HepG2 (cell line): ENCODE data around the gene ZSWIM5. TPM values are rescaled to one million over a fixed set of nuclear protein-coding genes. Genes with fewer than 3 reads are reported as not detected.
A peak's percentile ranks its signal among the peaks of the same experiment; 100 is the strongest.

ENCODE experiments used
- CCDC6 ChIP-seq: sonication (generic); formaldehyde crosslinking; IDR thresholded peaks from 2 replicates; pipeline ENCODE4 v1.8.1; 2022; ENCODE audit warnings: mild to moderate bottlenecking, missing genetic modification reagents, moderate library complexity
- ELF3 ChIP-seq: IDR thresholded peaks from 2 replicates; pipeline ENCODE4 v1.6.1; 2016; ENCODE audit warnings: missing genetic modification reagents, missing compliant biosample characterization
- FOXP4 ChIP-seq: sonication (generic); formaldehyde crosslinking; IDR thresholded peaks from 2 replicates; pipeline ENCODE4 v1.4.0; 2020; ENCODE audit warnings: missing genetic modification reagents
- HOXA3 ChIP-seq: sonication (generic); formaldehyde crosslinking; IDR thresholded peaks from 2 replicates; pipeline ENCODE4 v1.5.0; 2020; ENCODE audit warnings: missing genetic modification reagents
- ISL2 ChIP-seq: sonication (generic); formaldehyde crosslinking; IDR thresholded peaks from 2 replicates; pipeline ENCODE4 v1.5.0; 2020; ENCODE audit warnings: missing genetic modification reagents
- KAT8 ChIP-seq: IDR thresholded peaks from 2 replicates; pipeline ENCODE4 v1.6.1; 2016; ENCODE audit warnings: missing genetic modification reagents, missing compliant biosample characterization
- KMT2B ChIP-seq: IDR thresholded peaks from 2 replicates; pipeline ENCODE4 v1.6.1; 2016; ENCODE audit warnings: missing genetic modification reagents, missing compliant biosample characterization
- SIX1 ChIP-seq: sonication (generic); formaldehyde crosslinking; IDR thresholded peaks from 2 replicates; pipeline ENCODE4 v1.4.0; 2020; ENCODE audit warnings: missing genetic modification reagents, borderline replicate concordance
- SNAI1 ChIP-seq: sonication (generic); formaldehyde crosslinking; IDR thresholded peaks from 2 replicates; pipeline ENCODE4 v1.5.0; 2020; ENCODE audit warnings: mild to moderate bottlenecking, missing genetic modification reagents, borderline replicate concordance
- SRSF1 ChIP-seq: fragments of 200-400 bp; formaldehyde crosslinking; optimal IDR thresholded peaks from 2 replicates; pipeline ENCODE3; 2017; ENCODE audit warnings: mild to moderate bottlenecking, low read depth, low read length, moderate library complexity
- TEAD3 ChIP-seq: optimal IDR thresholded peaks from 2 replicates; pipeline ENCODE3; 2016; ENCODE audit warnings: borderline replicate concordance
- TP53 ChIP-seq: sonication (generic); formaldehyde crosslinking; conservative IDR thresholded peaks from 2 replicates; pipeline ENCODE4 v1.4.0; 2020; ENCODE audit warnings: missing genetic modification reagents
- ZEB1 ChIP-seq: IDR thresholded peaks from 2 replicates; pipeline ENCODE4 v1.6.1; 2012; ENCODE audit warnings: mild to moderate bottlenecking, low read depth, inconsistent platforms; ENCODE audit not compliant: insufficient replicate concordance
- ZGPAT ChIP-seq: IDR thresholded peaks from 2 replicates; pipeline ENCODE4 v1.6.1; 2016; ENCODE audit warnings: mild to moderate bottlenecking
- ZNF235 ChIP-seq: sonication (generic); formaldehyde crosslinking; IDR thresholded peaks from 2 replicates; pipeline ENCODE4 v1.8.1; 2023; ENCODE audit warnings: mild to moderate bottlenecking, missing genetic modification reagents, borderline replicate concordance
- ZNF562 ChIP-seq: sonication (generic); formaldehyde crosslinking; IDR thresholded peaks from 2 replicates; pipeline ENCODE4 v1.8.0; 2022; ENCODE audit warnings: missing genetic modification reagents, borderline replicate concordance
- ZNF816 ChIP-seq: sonication (generic); formaldehyde crosslinking; IDR thresholded peaks from 2 replicates; pipeline ENCODE4 v1.8.0; 2022; ENCODE audit warnings: missing genetic modification reagents, mild to moderate bottlenecking, borderline replicate concordance
- ZNF891 ChIP-seq: sonication (generic); formaldehyde crosslinking; IDR thresholded peaks from 2 replicates; pipeline ENCODE4 v1.5.0; 2020; ENCODE audit warnings: mild to moderate bottlenecking, missing genetic modification reagents
- polyA plus RNA-seq, 8 experiments: library from polyadenylated mRNA; depleted of rRNA in 3 of 8; stranded (reverse) in 7 of 8; unstranded in 1 of 8; fragments of >200 nt; fragmentation: Illumina TruSeq in 4 of 8; extraction: Trizol in 4 of 8; gene quantifications; 2 replicates each; pipeline versions ENCODE4 v1.2.1 to v1.2.3, GENCODE V29; 2011 to 2016; ENCODE audit warnings: low read depth in 4 of 8, missing spikeins in 1 of 8, mixed read lengths in 1 of 8; ENCODE audit not compliant: insufficient read depth in 1 of 8
- total RNA-seq, 5 experiments: library from RNA; depleted of rRNA; stranded (reverse); fragments of >200 nt; fragmentation: Illumina TruSeq; extraction: Trizol; gene quantifications; 2 replicates each; pipeline ENCODE4 v1.2.3, GENCODE V29; 2016; ENCODE audit warnings: low read depth in 1 of 5
- TF ChIP-seq, protein P1 (sequence below): sonication (generic); formaldehyde crosslinking; IDR thresholded peaks from 2 replicates; pipeline ENCODE4 v1.9.0; 2021; ENCODE audit warnings: missing genetic modification reagents, mild to moderate bottlenecking, borderline replicate concordance
- TF ChIP-seq, protein P2 (sequence below): sonication (generic); formaldehyde crosslinking; IDR thresholded peaks from 2 replicates; pipeline ENCODE4 v1.4.0; 2020; ENCODE audit warnings: missing genetic modification reagents
- TF ChIP-seq, protein P3 (sequence below): sonication (generic); formaldehyde crosslinking; IDR thresholded peaks from 2 replicates; pipeline ENCODE4 v1.9.0; 2022; ENCODE audit warnings: low read depth, missing genetic modification reagents
- TF ChIP-seq, protein P4 (sequence below): sonication (generic); formaldehyde crosslinking; IDR thresholded peaks from 2 replicates; pipeline ENCODE4 v1.8.0; 2023; ENCODE audit warnings: mild to moderate bottlenecking, missing genetic modification reagents

The ZSWIM5 gene
- total and polyA plus RNA-seq, 2 of the 13 experiments (the other 11 are each of a cell fraction or from before 2014, with no cell fraction given) = 11.0 to 20.6 TPM

DNA sequence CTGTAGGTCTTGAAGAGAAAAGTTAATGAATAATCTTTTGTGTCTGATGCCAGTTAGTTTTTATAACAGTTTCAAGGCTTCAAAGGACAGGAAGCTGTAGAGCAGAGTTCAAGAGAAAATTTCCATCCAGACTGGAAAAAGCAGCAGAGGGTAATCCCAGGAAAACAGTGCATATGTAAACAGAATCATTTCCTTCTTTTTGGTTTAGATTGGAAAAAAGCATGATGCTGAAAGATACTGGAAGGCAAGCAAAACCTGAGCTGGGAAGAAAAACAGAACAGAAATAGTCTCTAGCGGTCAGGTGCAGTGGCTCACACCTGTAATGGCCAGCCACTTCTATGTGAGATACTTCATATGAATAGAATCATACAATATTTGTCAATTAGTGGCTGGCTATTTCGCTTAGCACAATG lies 71.9 kb downstream of the ZSWIM5 start (continued):
- TF ChIP-seq KMT2B (CRISPR knock-in tag) = no peak; the same call in 1 of the 2 replicates
- TF ChIP-seq, protein P1, sequence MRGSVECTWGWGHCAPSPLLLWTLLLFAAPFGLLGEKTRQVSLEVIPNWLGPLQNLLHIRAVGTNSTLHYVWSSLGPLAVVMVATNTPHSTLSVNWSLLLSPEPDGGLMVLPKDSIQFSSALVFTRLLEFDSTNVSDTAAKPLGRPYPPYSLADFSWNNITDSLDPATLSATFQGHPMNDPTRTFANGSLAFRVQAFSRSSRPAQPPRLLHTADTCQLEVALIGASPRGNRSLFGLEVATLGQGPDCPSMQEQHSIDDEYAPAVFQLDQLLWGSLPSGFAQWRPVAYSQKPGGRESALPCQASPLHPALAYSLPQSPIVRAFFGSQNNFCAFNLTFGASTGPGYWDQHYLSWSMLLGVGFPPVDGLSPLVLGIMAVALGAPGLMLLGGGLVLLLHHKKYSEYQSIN (CRISPR knock-in tag) = no peak
- TF ChIP-seq, protein P2, sequence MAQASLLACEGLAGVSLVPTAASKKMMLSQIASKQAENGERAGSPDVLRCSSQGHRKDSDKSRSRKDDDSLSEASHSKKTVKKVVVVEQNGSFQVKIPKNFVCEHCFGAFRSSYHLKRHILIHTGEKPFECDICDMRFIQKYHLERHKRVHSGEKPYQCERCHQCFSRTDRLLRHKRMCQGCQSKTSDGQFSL = no peak
- TF ChIP-seq ZGPAT (CRISPR knock-in tag) = peak; percentile 89
- peak; percentile 93 for TF ChIP-seq FOXP4 (CRISPR knock-in tag)
- no peak for TF ChIP-seq ZNF891 (CRISPR knock-in tag)
- peak; percentile 93 for TF ChIP-seq ISL2 (CRISPR knock-in tag)
- peak; percentile 72 for TF ChIP-seq TEAD3 (CRISPR knock-in tag)
- peak; percentile 71; the same call in 1 of the 2 replicates for TF ChIP-seq SIX1 (CRISPR knock-in tag)
- TF ChIP-seq HOXA3 (CRISPR knock-in tag) = no peak
- no peak for TF ChIP-seq TP53 (CRISPR knock-in tag)
- TF ChIP-seq, protein P3, sequence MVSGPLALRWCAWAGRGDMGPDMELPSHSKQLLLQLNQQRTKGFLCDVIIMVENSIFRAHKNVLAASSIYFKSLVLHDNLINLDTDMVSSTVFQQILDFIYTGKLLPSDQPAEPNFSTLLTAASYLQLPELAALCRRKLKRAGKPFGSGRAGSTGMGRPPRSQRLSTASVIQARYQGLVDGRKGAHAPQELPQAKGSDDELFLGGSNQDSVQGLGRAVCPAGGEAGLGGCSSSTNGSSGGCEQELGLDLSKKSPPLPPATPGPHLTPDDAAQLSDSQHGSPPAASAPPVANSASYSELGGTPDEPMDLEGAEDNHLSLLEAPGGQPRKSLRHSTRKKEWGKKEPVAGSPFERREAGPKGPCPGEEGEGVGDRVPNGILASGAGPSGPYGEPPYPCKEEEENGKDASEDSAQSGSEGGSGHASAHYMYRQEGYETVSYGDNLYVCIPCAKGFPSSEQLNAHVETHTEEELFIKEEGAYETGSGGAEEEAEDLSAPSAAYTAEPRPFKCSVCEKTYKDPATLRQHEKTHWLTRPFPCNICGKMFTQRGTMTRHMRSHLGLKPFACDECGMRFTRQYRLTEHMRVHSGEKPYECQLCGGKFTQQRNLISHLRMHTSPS (CRISPR knock-in tag) = no peak
- peak; percentile 80 for TF ChIP-seq KAT8 (CRISPR knock-in tag)
- TF ChIP-seq ZEB1 = peak; percentile 95
- peak; percentile 99 for TF ChIP-seq ELF3 (CRISPR knock-in tag)
- no peak for TF ChIP-seq CCDC6
- TF ChIP-seq ZNF562 (CRISPR knock-in tag) = no peak
- peak; percentile 23; the same call in 1 of the 2 replicates for TF ChIP-seq ZNF816 (CRISPR knock-in tag)
- no peak for TF ChIP-seq ZNF235 (CRISPR knock-in tag)
- no peak for TF ChIP-seq SRSF1
- TF ChIP-seq, protein P4, sequence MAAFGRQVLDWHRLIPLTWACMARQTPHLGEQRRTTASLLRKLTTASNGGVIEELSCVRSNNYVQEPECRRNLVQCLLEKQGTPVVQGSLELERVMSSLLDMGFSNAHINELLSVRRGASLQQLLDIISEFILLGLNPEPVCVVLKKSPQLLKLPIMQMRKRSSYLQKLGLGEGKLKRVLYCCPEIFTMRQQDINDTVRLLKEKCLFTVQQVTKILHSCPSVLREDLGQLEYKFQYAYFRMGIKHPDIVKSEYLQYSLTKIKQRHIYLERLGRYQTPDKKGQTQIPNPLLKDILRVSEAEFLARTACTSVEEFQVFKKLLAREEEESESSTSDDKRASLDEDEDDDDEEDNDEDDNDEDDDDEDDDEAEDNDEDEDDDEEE (CRISPR knock-in tag) = no peak
- TF ChIP-seq SNAI1 (CRISPR knock-in tag) = no peak
